Fibroblast of lung (primary cell): ENCODE results near the gene TNKS1BP1.

Experiments
- EZH2 ChIP-seq: IDR thresholded peaks from 2 replicates; pipeline ENCODE4 v1.5.1; 2012; ENCODE audit warnings: low read length, control low read depth, mild to moderate bottlenecking; ENCODE audit errors: missing control alignments
- TF ChIP-seq, protein P1 (sequence below), 2 donors: IDR thresholded peaks in 1 of 2; conservative IDR thresholded peaks in 1 of 2; 1 replicate in 1 of 2; 2 replicates in 1 of 2; pipeline ENCODE4 v1.5.1; 2011 to 2012; ENCODE audit warnings: low read length in 2 of 2, control low read depth in 1 of 2, inconsistent platforms in 1 of 2, low read depth in 1 of 2, mild to moderate bottlenecking in 1 of 2

DNA sequence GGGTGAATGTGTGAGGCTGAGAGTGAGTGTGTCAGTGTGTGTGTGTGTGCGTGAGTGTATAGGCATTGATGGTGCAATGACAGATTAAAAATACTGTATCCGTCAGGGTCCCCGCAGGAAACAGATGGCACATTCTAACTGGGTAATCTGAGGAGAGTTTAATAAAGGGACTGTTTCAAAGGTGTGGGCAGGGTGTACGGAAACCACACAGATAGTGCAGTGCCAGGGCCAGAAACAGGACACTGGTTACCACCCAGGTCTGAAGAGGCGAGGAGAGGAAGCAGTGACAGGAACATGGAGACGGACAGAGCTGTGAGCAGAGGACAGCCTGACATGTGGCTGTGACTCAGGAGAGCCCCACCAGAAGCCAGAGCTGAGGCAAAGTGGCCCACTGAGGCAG is 29.9 kb upstream of the TNKS1BP1 start:
- TF ChIP-seq, protein P1, sequence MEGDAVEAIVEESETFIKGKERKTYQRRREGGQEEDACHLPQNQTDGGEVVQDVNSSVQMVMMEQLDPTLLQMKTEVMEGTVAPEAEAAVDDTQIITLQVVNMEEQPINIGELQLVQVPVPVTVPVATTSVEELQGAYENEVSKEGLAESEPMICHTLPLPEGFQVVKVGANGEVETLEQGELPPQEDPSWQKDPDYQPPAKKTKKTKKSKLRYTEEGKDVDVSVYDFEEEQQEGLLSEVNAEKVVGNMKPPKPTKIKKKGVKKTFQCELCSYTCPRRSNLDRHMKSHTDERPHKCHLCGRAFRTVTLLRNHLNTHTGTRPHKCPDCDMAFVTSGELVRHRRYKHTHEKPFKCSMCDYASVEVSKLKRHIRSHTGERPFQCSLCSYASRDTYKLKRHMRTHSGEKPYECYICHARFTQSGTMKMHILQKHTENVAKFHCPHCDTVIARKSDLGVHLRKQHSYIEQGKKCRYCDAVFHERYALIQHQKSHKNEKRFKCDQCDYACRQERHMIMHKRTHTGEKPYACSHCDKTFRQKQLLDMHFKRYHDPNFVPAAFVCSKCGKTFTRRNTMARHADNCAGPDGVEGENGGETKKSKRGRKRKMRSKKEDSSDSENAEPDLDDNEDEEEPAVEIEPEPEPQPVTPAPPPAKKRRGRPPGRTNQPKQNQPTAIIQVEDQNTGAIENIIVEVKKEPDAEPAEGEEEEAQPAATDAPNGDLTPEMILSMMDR (conservative IDR thresholded peaks at IDR 0.05 in 1 of 2, IDR thresholded peaks at IDR 0.05 in 1 of 2; ENCODE audit: low read depth in 1 of 2, low read length in 2 of 2), result no peak
- TF ChIP-seq EZH2, result no peak
